GM21786 (cell line): ENCODE data around the gene IMPDH1.
A peak's percentile ranks its signal among the peaks of the same experiment; 100 is the strongest.

Source experiments
- ATAC-seq: cut with Tn5 transposase; IDR thresholded peaks from one replicate; pipeline ENCODE4 v1.9.1; 2021; ENCODE audit not compliant: unreplicated experiment

IMPDH1 gene

DNA sequence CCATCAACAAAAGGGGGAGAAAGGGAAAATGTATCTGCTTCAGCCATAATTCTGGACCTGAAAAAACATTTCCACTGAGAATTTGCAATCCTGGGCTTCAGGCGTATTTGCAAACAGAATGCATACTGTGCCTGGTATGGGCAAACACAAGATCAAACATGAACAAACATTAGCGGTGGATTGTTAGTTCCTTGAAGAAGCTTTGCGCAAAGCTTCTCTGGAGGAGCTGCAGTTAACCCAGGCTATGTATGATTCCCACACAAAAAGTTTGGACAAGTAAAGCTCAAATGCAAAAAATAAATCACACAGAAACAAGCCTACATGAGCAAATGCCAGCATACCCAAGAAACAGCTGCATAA lies 25.5 kb upstream of the IMPDH1 start:
- no peak for ATAC-seq

DNA sequence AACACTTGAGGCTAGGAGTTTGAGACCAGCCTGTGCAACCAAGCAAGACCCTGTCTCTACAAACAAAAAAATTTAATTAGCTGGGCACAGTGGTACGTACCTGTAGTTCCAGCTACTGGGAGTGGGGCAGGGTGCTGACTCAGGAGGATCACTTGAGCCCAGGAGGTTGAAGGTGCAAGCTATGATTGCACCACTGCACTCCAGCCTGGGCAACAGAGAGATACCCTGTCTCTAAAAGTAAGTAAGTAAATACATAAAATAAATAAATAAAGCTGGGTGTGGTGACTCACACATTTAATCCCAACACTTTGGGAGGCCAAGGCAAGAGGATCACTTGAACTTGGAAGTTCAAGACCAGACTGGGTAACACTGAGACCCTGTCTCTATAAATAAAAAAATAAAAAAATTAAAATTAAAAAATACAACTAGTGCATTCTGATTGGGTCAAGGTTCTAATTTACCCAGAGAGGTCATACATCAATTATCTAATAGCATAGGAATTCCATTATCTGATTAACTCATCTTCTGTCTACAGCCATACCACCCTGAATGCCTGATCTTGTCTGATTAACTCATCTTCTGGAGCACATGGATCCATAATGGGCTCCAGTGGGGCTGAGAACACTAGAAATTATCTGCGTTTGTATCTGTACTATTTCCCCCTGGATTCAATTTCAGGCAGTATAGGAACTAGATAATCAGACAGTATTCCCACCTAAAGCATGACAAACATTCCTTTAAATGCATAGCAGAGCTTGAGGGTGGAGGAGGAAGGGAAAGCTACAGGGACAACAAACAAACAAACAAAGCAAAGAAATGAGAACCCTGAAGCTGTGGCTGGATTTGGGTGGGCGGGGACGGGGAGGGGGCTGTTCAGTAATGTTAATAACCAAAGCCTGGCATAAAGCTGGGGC lies 24.9 kb upstream of the IMPDH1 start:
- ATAC-seq, result no peak

DNA sequence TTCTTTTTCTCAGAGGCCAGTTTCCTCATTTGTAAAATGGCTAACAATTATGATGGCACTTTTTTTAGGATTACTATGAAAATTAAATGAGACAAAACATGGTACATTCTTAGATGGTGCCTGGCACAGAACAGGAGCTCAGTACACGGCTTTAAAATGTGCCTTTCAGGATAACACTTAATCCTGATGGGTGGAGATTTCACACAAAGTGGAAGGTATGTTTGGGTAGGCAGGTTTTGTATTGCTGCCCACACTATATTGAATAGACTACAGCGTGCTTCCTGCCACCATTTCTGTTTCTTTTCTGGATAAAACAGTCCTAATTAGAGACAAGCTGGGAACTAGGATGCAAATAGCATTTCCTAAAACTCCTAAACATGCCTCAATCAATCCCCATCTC lies 22.0 kb upstream of the IMPDH1 start:
- ATAC-seq, result no peak

GRCh38 chr7:128431221-128431620 lies 21.4 kb upstream of the IMPDH1 start:
- no peak for ATAC-seq

DNA sequence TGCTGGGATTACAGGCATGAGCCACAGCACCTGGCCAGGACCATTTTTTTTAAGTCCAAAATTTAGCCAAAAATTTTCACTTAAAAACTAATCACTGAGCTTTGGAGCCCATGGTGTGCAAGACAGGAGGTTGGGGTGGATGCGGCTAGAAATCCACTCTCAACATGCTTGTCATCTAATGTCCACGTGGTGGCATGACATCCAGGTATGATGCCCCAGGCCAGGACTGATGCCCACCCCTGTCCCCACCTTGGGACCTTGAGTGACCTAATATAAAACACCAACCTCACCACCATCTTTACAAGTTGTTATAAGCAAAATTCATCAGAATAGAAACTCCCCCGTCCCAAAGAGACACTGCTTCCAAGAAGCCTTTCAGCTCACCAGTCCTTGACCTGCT lies 20.4 kb upstream of the IMPDH1 start:
- ATAC-seq, result no peak

GRCh38 chr7:128427289-128427891 lies 17.6 kb upstream of the IMPDH1 start:
- ATAC-seq, result peak; percentile 47

DNA sequence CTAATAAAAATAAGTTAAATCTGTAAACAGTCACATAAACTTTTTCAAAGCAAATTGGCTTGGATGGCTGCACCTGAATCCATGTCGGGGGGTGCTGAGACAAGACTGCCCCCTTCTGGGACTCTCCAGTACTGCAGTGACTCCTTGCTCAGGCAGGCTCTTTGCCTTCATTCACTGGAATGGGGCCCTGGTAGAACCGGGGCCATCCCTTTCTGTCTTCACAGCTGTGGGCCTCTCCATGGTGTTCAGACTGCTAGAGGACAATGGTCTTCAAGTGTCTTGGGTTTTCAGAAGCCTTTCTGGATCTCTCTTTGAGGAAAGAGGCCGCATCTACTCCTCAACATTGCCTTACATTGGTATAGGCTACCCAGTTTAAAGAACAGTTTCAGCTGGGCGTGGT lies 16.1 kb upstream of the IMPDH1 start:
- ATAC-seq, result no peak

- no peak for ATAC-seq
Measured at GRCh38 chr7:128424686-128425275, 15.0 kb upstream of the IMPDH1 start.

DNA sequence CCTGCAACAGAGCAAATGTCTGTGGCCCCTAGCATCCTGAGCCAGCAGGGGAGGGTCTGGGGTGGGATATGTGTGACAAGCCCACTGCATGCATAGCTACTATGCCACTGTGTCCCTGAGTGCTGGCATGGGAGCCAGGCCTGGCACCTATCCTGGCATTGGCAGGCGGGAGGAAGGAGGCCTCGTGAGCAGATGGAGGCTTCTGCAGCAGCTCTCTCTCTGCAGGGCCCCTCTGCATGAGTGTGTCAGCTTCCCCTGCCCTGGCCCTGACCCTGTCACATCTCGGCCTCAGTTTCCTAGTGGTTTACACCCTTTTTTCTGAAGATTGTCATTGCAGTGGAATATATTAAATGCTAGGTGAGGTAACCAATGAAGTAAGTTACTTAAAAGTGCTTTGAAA lies 13.1 kb upstream of the IMPDH1 start:
- ATAC-seq, result no peak

DNA sequence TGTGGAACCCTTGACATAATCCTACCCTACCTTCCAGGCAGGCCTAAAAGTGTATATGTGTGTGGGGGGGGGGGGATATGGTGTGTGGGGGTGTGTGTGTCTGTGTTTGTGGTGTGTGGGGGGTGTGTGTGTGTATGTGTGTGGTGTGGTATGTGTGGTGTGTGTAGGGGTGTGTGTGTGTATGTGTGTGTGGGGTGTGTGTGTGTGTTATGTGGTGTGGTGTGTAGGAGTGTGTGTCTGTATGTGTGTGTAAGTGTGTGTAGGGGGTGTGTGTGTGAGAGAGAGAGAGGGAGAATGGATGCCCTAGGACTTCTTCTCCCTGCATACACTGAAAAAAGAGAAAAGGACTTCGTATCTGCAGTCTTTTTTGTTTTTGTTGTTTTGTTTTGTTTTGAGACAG lies 12.3 kb upstream of the IMPDH1 start:
- no peak for ATAC-seq

DNA sequence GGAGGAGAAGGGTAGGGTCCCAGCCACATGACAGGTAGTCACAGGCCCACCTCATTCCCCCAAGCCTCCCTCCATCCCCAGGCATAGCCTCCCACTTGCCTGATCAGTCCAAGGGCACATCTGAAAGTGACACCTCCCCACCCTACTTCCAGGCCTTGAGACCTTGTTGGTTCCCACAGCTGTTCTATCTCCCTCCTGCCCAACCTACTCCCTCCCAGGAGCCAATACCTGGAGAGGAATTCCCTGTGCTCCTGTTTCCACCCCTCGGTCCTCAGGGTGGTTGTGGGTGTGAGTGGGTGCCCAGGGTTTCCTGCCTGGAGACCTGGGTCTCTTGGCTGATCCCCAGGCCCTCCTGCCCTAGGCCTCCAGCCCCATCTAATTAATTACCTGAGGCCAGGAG lies 11.6 kb upstream of the IMPDH1 start:
- no peak for ATAC-seq

DNA sequence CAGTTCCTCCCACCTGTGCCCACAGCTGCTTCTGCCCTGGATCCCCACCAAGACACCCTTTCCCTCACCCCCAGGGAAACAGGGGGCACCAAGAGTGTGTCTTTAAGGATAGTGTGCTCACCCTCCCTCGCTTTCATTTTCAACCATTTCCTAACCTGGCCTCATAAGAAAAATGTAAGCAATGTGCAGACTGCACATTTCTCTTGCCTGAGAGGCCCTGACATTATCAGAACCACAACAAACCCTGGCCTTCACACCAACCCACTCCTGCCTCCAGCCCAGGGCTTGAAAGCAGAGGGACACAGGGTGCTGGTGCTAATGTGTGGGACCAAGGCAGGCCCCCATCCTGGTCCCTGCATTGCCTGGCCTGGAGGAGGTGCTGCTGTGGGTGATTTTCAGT lies 11.0 kb upstream of the IMPDH1 start:
- no peak for ATAC-seq

- ATAC-seq, result no peak
Measured at GRCh38 chr7:128419257-128419656, 9.5 kb upstream of the IMPDH1 start.

- ATAC-seq, result no peak
Measured at GRCh38 chr7:128417071-128417470, 7.3 kb upstream of the IMPDH1 start.

DNA sequence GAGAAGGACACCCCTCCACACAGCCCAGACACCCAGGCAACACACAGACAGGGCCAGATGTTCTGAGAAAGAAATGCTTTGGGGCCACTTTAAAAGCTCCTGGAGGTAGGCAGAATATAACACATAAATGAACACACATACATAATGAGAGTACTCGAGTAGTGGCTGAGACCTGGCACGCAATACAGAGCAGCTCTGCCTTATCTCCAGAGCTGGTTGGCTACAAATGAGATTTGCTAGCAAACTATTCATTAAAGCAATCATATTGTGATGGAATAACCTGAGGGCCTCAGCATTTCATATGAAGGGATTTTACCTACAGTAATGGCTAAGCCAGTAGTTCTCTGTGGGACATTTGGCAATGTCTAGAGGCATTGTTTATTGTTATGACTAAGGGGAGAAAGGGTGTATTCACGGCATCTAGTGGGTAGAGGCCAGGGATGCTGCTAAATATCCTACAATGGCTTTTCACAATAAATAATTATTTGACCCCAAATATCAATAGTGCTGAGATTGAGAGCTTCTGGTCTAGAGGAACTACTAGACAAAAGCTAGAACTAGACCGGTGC lies 5.5 kb upstream of the IMPDH1 start:
- no peak for ATAC-seq

DNA sequence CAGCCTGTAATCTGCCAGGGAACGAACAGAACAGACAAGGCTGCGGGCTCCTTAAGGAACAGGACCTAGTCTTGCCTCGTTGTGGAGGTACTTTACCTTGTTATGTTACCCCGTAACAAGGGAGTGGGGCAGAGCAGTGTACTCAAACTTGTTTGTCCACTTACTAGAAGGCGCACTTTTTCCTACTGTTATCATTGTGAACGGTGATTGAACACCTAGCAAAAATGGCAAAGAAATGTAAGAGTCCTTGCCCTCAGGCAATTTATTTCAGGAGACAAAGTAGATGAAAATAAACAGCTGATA lies 620 bp upstream of the IMPDH1 start:
- no peak for ATAC-seq

DNA sequence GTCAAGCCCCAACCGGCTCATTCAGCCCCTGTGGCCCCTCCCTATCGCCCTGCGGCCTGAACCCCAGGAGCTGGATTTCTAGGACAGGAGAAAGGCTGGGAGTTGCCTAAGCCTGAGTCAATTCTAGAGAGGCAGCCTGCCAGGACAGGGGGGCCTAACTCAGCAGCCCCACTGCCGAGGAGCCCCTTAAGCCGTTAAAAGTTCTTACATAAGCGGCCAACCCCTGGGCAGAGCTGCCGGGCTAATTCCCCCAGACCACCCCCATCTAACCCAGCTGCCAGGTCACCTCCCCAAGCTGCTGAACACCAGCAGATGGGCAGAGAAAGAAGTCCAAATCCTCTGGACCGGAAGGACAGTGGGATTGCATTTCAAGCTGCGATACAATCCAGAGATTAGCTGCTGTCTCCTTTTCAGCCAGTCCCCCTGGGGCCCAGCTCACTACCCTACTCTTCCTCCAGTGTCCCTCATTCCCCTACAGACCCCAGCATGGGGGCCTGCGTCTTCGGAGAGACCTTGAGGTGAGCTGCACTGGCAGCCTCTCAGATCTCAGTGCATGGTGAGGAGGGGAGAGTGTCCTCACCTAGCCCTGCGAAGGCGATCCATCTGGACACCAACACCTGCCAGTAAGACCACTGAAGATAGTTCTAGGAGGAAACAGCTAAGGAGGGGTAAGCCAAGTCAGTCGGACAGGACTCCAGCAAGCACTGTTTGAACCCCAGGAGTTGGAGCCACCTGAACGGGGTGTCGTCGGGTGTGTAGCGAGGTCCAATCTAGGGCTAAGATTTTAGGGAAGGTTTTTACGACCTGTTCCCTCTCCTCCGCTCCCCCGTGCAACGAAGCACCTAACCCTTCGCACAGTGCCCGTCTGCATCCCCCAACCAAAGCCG lies 830 bp downstream of the IMPDH1 start:
- no peak for ATAC-seq

DNA sequence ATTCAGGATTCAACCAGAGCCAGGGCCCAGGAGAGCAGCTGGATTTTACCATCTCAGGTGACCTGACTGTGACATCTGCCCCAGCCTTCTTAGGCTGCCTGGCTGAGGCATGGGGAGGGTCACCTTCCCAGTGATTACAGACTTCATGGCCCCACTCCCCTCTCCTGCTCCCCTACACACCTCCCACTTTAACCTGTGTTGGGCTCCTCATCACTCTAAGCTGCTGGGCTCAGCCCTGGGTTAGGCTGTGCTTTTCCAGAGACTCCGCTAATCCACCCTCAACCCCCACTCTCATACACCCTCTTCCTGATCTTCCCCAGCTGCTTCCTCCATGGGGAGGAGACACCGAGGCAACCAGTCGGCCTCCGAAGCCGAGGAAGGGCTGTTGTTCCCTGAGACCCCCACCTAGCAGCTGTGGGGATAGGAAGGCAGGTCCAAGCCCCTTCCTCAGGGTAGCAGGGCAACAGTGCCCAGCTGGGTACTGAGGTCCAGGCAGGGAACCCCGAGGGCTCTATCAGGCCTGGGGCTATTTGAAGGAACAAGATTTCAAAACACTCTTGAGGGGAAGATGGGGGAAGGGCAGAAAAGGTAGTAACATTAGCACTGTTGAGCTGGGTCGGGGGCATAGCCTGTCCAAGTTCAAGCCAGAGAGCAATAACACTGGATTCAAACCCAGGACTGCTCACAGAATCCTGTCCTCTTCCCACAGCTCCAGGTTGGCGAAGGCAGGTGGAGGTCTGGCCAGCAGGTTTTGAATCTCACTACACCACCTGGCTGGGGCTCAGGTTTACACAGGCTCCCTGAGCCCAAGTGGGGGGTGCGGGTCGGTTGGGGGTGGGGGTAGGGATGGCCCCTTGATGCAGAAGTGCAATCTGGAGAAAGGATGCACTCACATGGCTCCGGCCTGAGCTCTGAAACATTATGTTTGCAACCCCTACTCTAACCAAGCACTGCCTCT lies 1.8 kb downstream of the IMPDH1 start:
- no peak for ATAC-seq

DNA sequence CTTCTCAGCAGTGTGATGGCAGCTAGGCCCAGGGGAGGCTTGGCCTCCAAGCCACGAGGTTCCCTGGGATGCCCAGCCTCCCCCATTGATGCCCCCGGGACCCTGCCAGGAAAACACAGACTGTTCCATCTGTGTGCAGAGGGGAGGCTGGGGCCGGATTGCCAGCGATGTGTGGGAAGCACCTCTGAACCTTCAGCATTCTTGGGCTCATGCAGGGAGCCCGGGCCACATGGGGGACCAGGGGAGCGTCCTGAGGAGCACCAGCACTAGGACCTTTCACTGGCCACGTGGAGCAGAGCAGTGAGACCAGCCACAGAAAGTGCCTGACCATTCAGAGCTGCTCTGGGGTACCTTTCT lies 2.6 kb downstream of the IMPDH1 start:
- no peak for ATAC-seq
